Caco-2 (cell line): ENCODE results near the gene KIAA1671. TPM values are rescaled to one million over a fixed set of nuclear protein-coding genes. Genes with fewer than 3 reads are reported as not detected.

Experiments used
- BruUV-seq: library from RNA; stranded (reverse); fragments of 400-500 nt; replicated peaks from 2 replicates; lab custom pipeline; 2021; lab: Mats Ljungman, UMichigan
- CTCF ChIA-PET: fragments of 300-600 bp; sonication (Branson Sonifier 250); formaldehyde crosslinking; loops from one replicate; lab custom pipeline; 2022; ENCODE audit warnings: antibody characterized with exemption; lab: Charles Lee
- POLR2A ChIA-PET: fragments of 300-600 bp; sonication (Branson Sonifier 250); formaldehyde crosslinking; loops from one replicate; lab custom pipeline; 2022; ENCODE audit warnings: antibody characterized with exemption; lab: Charles Lee
- DNase-seq, 2 experiments: peaks; one replicate each; pipeline versions ENCODE4 v3.0.0 to v3.0.0-alpha.2; 2020 to 2022
- H3K27me3 ChIP-seq: replicated peaks from 2 replicates; pipeline ENCODE4 v1.6.0; 2011; ENCODE audit warnings: low read length; ENCODE audit not compliant: control insufficient read depth, insufficient read depth
- H3K36me3 ChIP-seq: 2 replicates; pipeline ENCODE4 v1.5.1; 2011; ENCODE audit warnings: low read length; ENCODE audit not compliant: control insufficient read depth, insufficient read depth
- H3K4me1 ChIP-seq: fragments of 250-450 bp; sonication (Bioruptor Pico); 2 replicates; pipeline ENCODE4 v1.5.1; 2020; ENCODE audit warnings: mild to moderate bottlenecking
- H3K4me3 ChIP-seq: 2 replicates; pipeline ENCODE4 v1.5.1; 2011; ENCODE audit warnings: low read depth, mild to moderate bottlenecking, control low read depth, low read length
- H3K9me3 ChIP-seq: fragments of 250-450 bp; sonication (Bioruptor Pico); 2 replicates; pipeline ENCODE4 v1.5.1; 2020; ENCODE audit warnings: mild to moderate bottlenecking, moderate library complexity
- H3K27ac Mint-ChIP-seq: one replicate; pipeline ENCODE4 v1.8.0; 2022; ENCODE audit warnings: mixed read lengths; ENCODE audit not compliant: unreplicated experiment
- H3K27me3 Mint-ChIP-seq: one replicate; pipeline ENCODE4 v1.8.0; 2022; ENCODE audit warnings: mixed read lengths; ENCODE audit not compliant: insufficient read depth, unreplicated experiment
- H3K36me3 Mint-ChIP-seq: one replicate; pipeline ENCODE4 v1.8.0; 2022; ENCODE audit warnings: mild to moderate bottlenecking, mixed read lengths; ENCODE audit not compliant: insufficient read depth, unreplicated experiment
- H3K4me1 Mint-ChIP-seq: one replicate; pipeline ENCODE4 v1.8.0; 2022; ENCODE audit warnings: low read depth, mixed read lengths; ENCODE audit not compliant: unreplicated experiment
- H3K4me3 Mint-ChIP-seq: one replicate; pipeline ENCODE4 v1.8.0; 2022; ENCODE audit warnings: mild to moderate bottlenecking, moderate library complexity, mixed read lengths; ENCODE audit not compliant: unreplicated experiment
- H3K9me3 Mint-ChIP-seq: one replicate; pipeline ENCODE4 v1.8.0; 2022; ENCODE audit warnings: mixed read lengths; ENCODE audit not compliant: unreplicated experiment
- CTCF ChIP-seq, 2 experiments: fragments of 200-600 bp in 1 of 2; IDR thresholded peaks; 1 replicate in 1 of 2; 2 replicates in 1 of 2; pipeline versions ENCODE4 v1.5.1 to v1.8.0; 2011 to 2022; ENCODE audit warnings: antibody characterized with exemption in 1 of 2, control low read depth in 1 of 2, inconsistent platforms in 1 of 2, low read depth in 1 of 2, low read length in 1 of 2, mild to moderate bottlenecking in 1 of 2, moderate library complexity in 1 of 2; ENCODE audit not compliant: insufficient read depth in 1 of 2, severe bottlenecking in 1 of 2, unreplicated experiment in 1 of 2
- intact Hi-C: fragments of 100-400 bp; cut with micrococcal nuclease; formaldehyde crosslinking; loops from one replicate; pipeline ENCODE4 v1.10.0; 2022; ENCODE audit not compliant: unreplicated experiment
- total RNA-seq: library from RNA; stranded (reverse); gene quantifications from 2 replicates; pipeline ENCODE4 v1.2.3, GENCODE V29; 2022

KIAA1671 gene
- total RNA-seq, 1 experiment from 2014 or later = 28.6 TPM

- Mint-ChIP-seq H3K27me3 (no peaks in the 10 kb centered on the region), H3K36me3 (peaks cover 10% of the 10 kb centered on the region), H3K9me3 (no peaks in the 10 kb centered on the region), H3K27ac (peak overlapping the region; percentile 45), H3K4me3 (no peak overlapping the region), H3K4me1 (peaks cover 14% of the 10 kb centered on the region)
- Histone ChIP-seq H3K4me1 (peaks cover 39% of the 10 kb centered on the region), H3K27me3 (no peaks in the 10 kb centered on the region), H3K4me3 (no peak overlapping the region), H3K36me3 (no peaks in the 10 kb centered on the region; the same call in 1 of the 2 replicates), H3K9me3 (no peaks in the 10 kb centered on the region)
- no peak for TF ChIP-seq CTCF (IDR thresholded peaks at IDR 0.05; ENCODE audit: insufficient read depth in 1 of 2, low read depth in 1 of 2, low read length in 1 of 2, severe bottlenecking in 1 of 2, unreplicated experiment in 1 of 2)
- no TSS peak for BruUV-seq
- no peak for DNase-seq
- ChIA-PET CTCF (interaction anchor here (0.5 kb wide), 1 partner anchor 45 kb away, joined by 3 read pairs; no protein-coding TSS in a partner anchor), POLR2A (no interaction called here)
- intact Hi-C loops = no loop called here
These were observed 17.2 kb downstream of the KIAA1671 start for GRCh38 chr22:24969560-24970301.

GRCh38 chr22:24972369-24972768 lies 19.9 kb downstream of the KIAA1671 start:
- POLR2A ChIA-PET = no interaction called here
- Mint-ChIP-seq H3K27ac (peak overlapping the region; percentile 0), H3K4me3 (no peak overlapping the region), H3K9me3 (no peaks in the 10 kb centered on the region), H3K36me3 (peaks cover 7% of the 10 kb centered on the region), H3K4me1 (peaks cover 14% of the 10 kb centered on the region), H3K27me3 (no peaks in the 10 kb centered on the region)
- intact Hi-C loops = no loop called here
- CTCF ChIA-PET = no interaction called here
- no peak for TF ChIP-seq CTCF (IDR thresholded peaks at IDR 0.05; ENCODE audit: insufficient read depth in 1 of 2, low read depth in 1 of 2, low read length in 1 of 2, severe bottlenecking in 1 of 2, unreplicated experiment in 1 of 2)
- BruUV-seq = no TSS peak
- H3K27me3 ChIP-seq = no peaks in the 10 kb centered on the region
- H3K4me3 ChIP-seq = no peak overlapping the region
- no peaks in the 10 kb centered on the region; the same call in 1 of the 2 replicates for H3K36me3 ChIP-seq
- DNase-seq = no peak
- H3K4me1 ChIP-seq = peaks cover 21% of the 10 kb centered on the region
- no peaks in the 10 kb centered on the region for H3K9me3 ChIP-seq

GRCh38 chr22:24973872-24974271 lies 21.4 kb downstream of the KIAA1671 start:
- H3K9me3 Mint-ChIP-seq = no peaks in the 10 kb centered on the region
- ChIA-PET CTCF (interaction anchor here (0.6 kb wide), 1 partner anchor 20 kb away, joined by 4 read pairs; no protein-coding TSS in a partner anchor), POLR2A (interaction anchor here (0.6 kb wide), 1 partner anchor 169 kb away, joined by 4 read pairs; no protein-coding TSS in a partner anchor)
- intact Hi-C loops = no loop called here
- no peaks in the 10 kb centered on the region for H3K27me3 Mint-ChIP-seq
- peak; percentile 23 to 57 for DNase-seq
- H3K4me1 Mint-ChIP-seq = peaks cover 14% of the 10 kb centered on the region
- H3K4me3 ChIP-seq = no peak overlapping the region
- H3K27ac Mint-ChIP-seq = no peak overlapping the region
- TF ChIP-seq CTCF (IDR thresholded peaks at IDR 0.05; ENCODE audit: insufficient read depth in 1 of 2, low read depth in 1 of 2, low read length in 1 of 2, severe bottlenecking in 1 of 2, unreplicated experiment in 1 of 2) = no peak
- H3K36me3 ChIP-seq = no peaks in the 10 kb centered on the region; the same call in 1 of the 2 replicates
- H3K4me3 Mint-ChIP-seq = no peak overlapping the region
- BruUV-seq = no TSS peak
- no peaks in the 10 kb centered on the region for H3K27me3 ChIP-seq
- H3K4me1 ChIP-seq = peaks cover 9% of the 10 kb centered on the region; the same call in 1 of the 2 replicates
- no peaks in the 10 kb centered on the region for H3K9me3 ChIP-seq
- peaks cover 3% of the 10 kb centered on the region for H3K36me3 Mint-ChIP-seq
